H1 (cell line): ENCODE data around the gene SLC25A3. TPM values are rescaled to one million over a fixed set of nuclear protein-coding genes. Genes with fewer than 3 reads are reported as not detected.

Experiments used
- CTCF ChIA-PET: fragments of 300-600 bp; sonication (Branson Sonifier 250); formaldehyde crosslinking; loops from one replicate; lab custom pipeline; 2021; ENCODE audit not compliant: partially characterized antibody; lab: Charles Lee
- POLR2A ChIA-PET: fragments of 300-600 bp; sonication (Branson Sonifier 250); formaldehyde crosslinking; loops from one replicate; lab custom pipeline; 2021; ENCODE audit warnings: inconsistent platforms; ENCODE audit not compliant: partially characterized antibody; lab: Charles Lee
- DNase-seq, 2 experiments: peaks; one replicate each; pipeline versions ENCODE4 v3.0.0 to v3.0.0-alpha.2; 2010 to 2022; ENCODE audit warnings: low spot score in 2 of 2, low read depth in 1 of 2, mixed read lengths in 1 of 2
- FAIRE-seq: peaks from 2 replicates; lab custom pipeline; 2011; peaks lifted over from hg19 to GRCh38; lab: Jason Lieb, UNC
- H2AFZ ChIP-seq: 2 replicates; pipeline ENCODE4 v1.8.1; 2012; ENCODE audit warnings: low read length, inconsistent platforms
- H2AK5ac ChIP-seq: 2 replicates; pipeline ENCODE4 v1.6.1; 2013; ENCODE audit warnings: low read depth, low read length
- H2BK120ac ChIP-seq: replicated peaks from 2 replicates; pipeline ENCODE3; 2013; ENCODE audit warnings: low read depth, low read length, inconsistent platforms
- H2BK12ac ChIP-seq: 2 replicates; pipeline ENCODE4 v1.6.1; 2013; ENCODE audit warnings: low read depth, low read length
- H2BK15ac ChIP-seq: 2 replicates; pipeline ENCODE4 v1.6.1; 2013; ENCODE audit warnings: low read length
- H2BK20ac ChIP-seq: 2 replicates; pipeline ENCODE4 v1.6.1; 2013; ENCODE audit warnings: low read length
- H2BK5ac ChIP-seq: 2 replicates; pipeline ENCODE4 v1.6.1; 2013; ENCODE audit warnings: low read depth, low read length
- H3K14ac ChIP-seq: 2 replicates; pipeline ENCODE4 v1.6.1; 2013; ENCODE audit warnings: inconsistent platforms; ENCODE audit not compliant: insufficient read length
- H3K18ac ChIP-seq: 2 replicates; pipeline ENCODE4 v1.6.1; 2013; ENCODE audit warnings: low read length; ENCODE audit errors: extremely low read depth
- H3K23ac ChIP-seq: 2 replicates; pipeline ENCODE4 v1.6.1; 2013; ENCODE audit warnings: inconsistent platforms; ENCODE audit not compliant: insufficient read length
- H3K23me2 ChIP-seq: 2 replicates; pipeline ENCODE4 v1.6.1; 2013; ENCODE audit warnings: low read depth, low read length
- H3K27ac ChIP-seq: 2 replicates; pipeline ENCODE4 v1.6.1; 2011; ENCODE audit warnings: low read depth, low read length, inconsistent platforms
- H3K27me3 ChIP-seq, 4 experiments: replicated peaks in 1 of 4; 1 replicate in 1 of 4; 2 replicates in 3 of 4; pipeline versions ENCODE4 v1.6.1 to v1.8.1; 2011 to 2013; ENCODE audit warnings: low read length in 3 of 4, mild to moderate bottlenecking in 3 of 4, inconsistent platforms in 2 of 4, mixed read lengths in 2 of 4, moderate library complexity in 1 of 4; ENCODE audit not compliant: control insufficient read depth in 3 of 4, insufficient read depth in 3 of 4; ENCODE audit errors: extremely low read depth in 1 of 4
- H3K36me3 ChIP-seq, 4 experiments: 2 replicates each; pipeline versions ENCODE4 v1.6.1 to v1.8.1; 2011 to 2013; ENCODE audit warnings: mild to moderate bottlenecking in 4 of 4, low read length in 3 of 4, moderate library complexity in 2 of 4, control low read depth in 1 of 4, inconsistent platforms in 1 of 4; ENCODE audit not compliant: insufficient read depth in 4 of 4, control insufficient read depth in 2 of 4
- H3K4ac ChIP-seq: replicated peaks from 2 replicates; pipeline ENCODE3; 2013; ENCODE audit warnings: low read length, low read depth, mixed read lengths, inconsistent platforms; ENCODE audit not compliant: insufficient read length
- H3K4me1 ChIP-seq, 4 experiments: replicated peaks in 1 of 4; 1 replicate in 1 of 4; 2 replicates in 3 of 4; pipeline versions ENCODE4 v1.6.1 to v1.8.1; 2011 to 2013; ENCODE audit warnings: low read length in 3 of 4, inconsistent platforms in 2 of 4, mixed read lengths in 1 of 4; ENCODE audit not compliant: insufficient read depth in 4 of 4, control insufficient read depth in 3 of 4
- H3K4me2 ChIP-seq, 2 experiments: 2 replicates each; pipeline versions ENCODE4 v1.6.1 to v1.8.1; 2011 to 2013; ENCODE audit warnings: low read depth in 2 of 2, low read length in 2 of 2, control low read depth in 1 of 2, inconsistent platforms in 1 of 2, mild to moderate bottlenecking in 1 of 2; ENCODE audit not compliant: insufficient read depth in 1 of 2
- H3K4me3 ChIP-seq, 4 experiments: fragments of 200-600, 300-600 bp in 1 of 4; sonication (generic), shearing (Covaris generic), sonication (Bioruptor Twin) in 1 of 4; 2 replicates each; pipeline versions ENCODE4 v1.5.1 to v1.8.1; 2011 to 2016; ENCODE audit warnings: low read length in 4 of 4, low read depth in 3 of 4, control low read depth in 2 of 4, inconsistent platforms in 2 of 4, mild to moderate bottlenecking in 2 of 4, mixed read lengths in 1 of 4, moderate library complexity in 1 of 4; ENCODE audit not compliant: insufficient read depth in 2 of 4; ENCODE audit errors: extremely low read depth in 1 of 4
- H3K56ac ChIP-seq: replicated peaks from 2 replicates; pipeline ENCODE3; 2013; ENCODE audit warnings: low read depth, mild to moderate bottlenecking, mixed read lengths, low read length, inconsistent platforms; ENCODE audit not compliant: insufficient read length
- H3K79me1 ChIP-seq: 2 replicates; pipeline ENCODE4 v1.6.1; 2013; ENCODE audit warnings: low read depth, low read length, control low read depth
- H3K79me2 ChIP-seq, 2 experiments: 2 replicates each; pipeline versions ENCODE4 v1.6.1 to v1.8.1; 2012 to 2013; ENCODE audit warnings: low read length in 2 of 2, mild to moderate bottlenecking in 2 of 2, inconsistent platforms in 1 of 2; ENCODE audit not compliant: insufficient read depth in 2 of 2, control insufficient read depth in 1 of 2
- H3K9ac ChIP-seq, 4 experiments: replicated peaks in 1 of 4; 1 replicate in 1 of 4; 2 replicates in 3 of 4; pipeline versions ENCODE4 v1.6.1 to v1.8.1; 2011 to 2013; ENCODE audit warnings: low read depth in 3 of 4, low read length in 3 of 4, control low read depth in 2 of 4, mild to moderate bottlenecking in 2 of 4, moderate library complexity in 2 of 4, inconsistent platforms in 1 of 4; ENCODE audit errors: extremely low read depth in 1 of 4
- H3K9me3 ChIP-seq, 2 experiments: 2 replicates each; pipeline versions ENCODE4 v1.6.1 to v1.8.1; 2012 to 2013; ENCODE audit warnings: mild to moderate bottlenecking in 2 of 2, moderate library complexity in 2 of 2, control low read depth in 1 of 2, inconsistent platforms in 1 of 2, low read depth in 1 of 2, low read length in 1 of 2, mixed read lengths in 1 of 2; ENCODE audit not compliant: insufficient read depth in 2 of 2
- H4K20me1 ChIP-seq, 2 experiments: replicated peaks in 1 of 2; 2 replicates each; pipeline versions ENCODE3 to v1.8.1; 2011 to 2013; ENCODE audit warnings: inconsistent platforms in 2 of 2, low read length in 2 of 2, mild to moderate bottlenecking in 1 of 2; ENCODE audit not compliant: insufficient read depth in 2 of 2, control insufficient read depth in 1 of 2
- H4K5ac ChIP-seq: 2 replicates; pipeline ENCODE4 v1.6.1; 2013; ENCODE audit warnings: low read length, low read depth, mixed read lengths, inconsistent platforms; ENCODE audit not compliant: insufficient read length
- H4K8ac ChIP-seq: 2 replicates; pipeline ENCODE4 v1.8.0; 2013; ENCODE audit warnings: mild to moderate bottlenecking, moderate library complexity, low read length, inconsistent platforms; ENCODE audit not compliant: insufficient read depth; ENCODE audit errors: extremely low read depth
- H4K91ac ChIP-seq: replicated peaks from 2 replicates; pipeline ENCODE3; 2013; ENCODE audit warnings: low read length, mixed read lengths, inconsistent platforms; ENCODE audit not compliant: insufficient read length
- BRCA1 ChIP-seq: IDR thresholded peaks from 2 replicates; pipeline ENCODE4 v1.6.1; 2012; ENCODE audit warnings: low read depth, low read length, improper control_type of control experiment
- CBX5 ChIP-seq: fragments of 300-800, 300-1000 bp; sonication (generic); IDR thresholded peaks from 2 replicates; pipeline ENCODE4 v1.7.1; 2016; ENCODE audit warnings: antibody characterized with exemption, low read length, low read depth
- CREB1 ChIP-seq: IDR thresholded peaks from 2 replicates; pipeline ENCODE4 v1.6.1; 2012; ENCODE audit warnings: inconsistent platforms
- EGR1 ChIP-seq: IDR thresholded peaks from 2 replicates; pipeline ENCODE4 v1.6.1; 2011; ENCODE audit warnings: low read depth, low read length, borderline replicate concordance
- GABPA ChIP-seq: IDR thresholded peaks from 2 replicates; pipeline ENCODE4 v1.6.1; 2011; ENCODE audit warnings: mild to moderate bottlenecking, low read length, moderate library complexity, borderline replicate concordance; ENCODE audit not compliant: insufficient read depth
- JUN ChIP-seq: IDR thresholded peaks from 2 replicates; pipeline ENCODE4 v1.6.1; 2011; ENCODE audit warnings: low read depth, mild to moderate bottlenecking, improper control_type of control experiment, low read length
- MAFK ChIP-seq: IDR thresholded peaks from 2 replicates; pipeline ENCODE4 v1.6.1; 2012; ENCODE audit warnings: low read depth, mild to moderate bottlenecking, improper control_type of control experiment, low read length
- NANOG ChIP-seq: IDR thresholded peaks from 2 replicates; pipeline ENCODE4 v1.6.1; 2011; ENCODE audit warnings: low read length, low read depth, mild to moderate bottlenecking, inconsistent platforms; ENCODE audit not compliant: insufficient read depth, poor library complexity, severe bottlenecking
- RAD21 ChIP-seq, 2 experiments: IDR thresholded peaks in 1 of 2; conservative IDR thresholded peaks in 1 of 2; 2 replicates each; pipeline ENCODE4 v1.6.1; 2011; ENCODE audit warnings: low read depth in 2 of 2, low read length in 2 of 2, improper control_type of control experiment in 1 of 2, inconsistent platforms in 1 of 2, mild to moderate bottlenecking in 1 of 2, moderate library complexity in 1 of 2
- RNF2 ChIP-seq: fragments of 200-900, 300-1000 bp; sonication (generic); IDR thresholded peaks from 2 replicates; pipeline ENCODE4 v1.7.1; 2016; ENCODE audit warnings: borderline replicate concordance, low read depth, mild to moderate bottlenecking, antibody characterized with exemption, low read length; ENCODE audit not compliant: poor library complexity, severe bottlenecking; ENCODE audit errors: missing control alignments
- TCF12 ChIP-seq: IDR thresholded peaks from 2 replicates; pipeline ENCODE4 v1.6.1; 2011; ENCODE audit warnings: low read depth, mild to moderate bottlenecking, low read length
- WGBS, 2 experiments: shearing (Covaris generic) in 1 of 2; methylation state at CpG; one replicate each; pipeline versions ENCODE4 v1.1.6 to v1.1.7; 2013 to 2015; ENCODE audit warnings: low lambda C conversion rate in 2 of 2, mixed read lengths in 2 of 2, inconsistent platforms in 1 of 2, low coverage in 1 of 2, missing lambda C conversion rate in 1 of 2; ENCODE audit not compliant: insufficient replicate concordance in 2 of 2, insufficient coverage in 1 of 2, insufficient read length in 1 of 2; ENCODE audit errors: extremely low coverage in 1 of 2, missing lambda C conversion rate in 1 of 2; 5-methylcytosine and 5-hydroxymethylcytosine counted together
- polyA plus RNA-seq, 7 experiments: library from polyadenylated mRNA; depleted of rRNA in 3 of 7; stranded (reverse) in 5 of 7; unstranded in 2 of 7; fragments of >200 nt in 5 of 7; fragments of 200-250 nt in 2 of 7; gene quantifications; 1 replicate in 5 of 7; 2 replicates in 1 of 7; 4 replicates in 1 of 7; pipeline versions ENCODE4 v1.2.1 to v1.2.3, GENCODE V29; 2011 to 2013; ENCODE audit warnings: missing spikeins in 2 of 7, mixed read lengths in 2 of 7
- total RNA-seq: library from RNA; stranded (reverse); fragmentation: NEBNext Ultra II Directional; extraction: Animal tissue kit (Norgen Biotek cat#: 25700); gene quantifications from 2 replicates; pipeline ENCODE4 v1.2.1, GENCODE V29; 2021
- TF ChIP-seq, protein P1 (sequence below): IDR thresholded peaks from 2 replicates; pipeline ENCODE4 v1.6.1; 2011; ENCODE audit warnings: low read length, improper control_type of control experiment

SLC25A3 gene
- total and polyA plus RNA-seq, 2 of the 8 experiments (the other 6 are each of a cell fraction or from before 2014, with no cell fraction given): 702 to 709 TPM

- no peak overlapping the region for H2BK15ac ChIP-seq
- no peak overlapping the region for H2BK12ac ChIP-seq
- H3K9ac ChIP-seq: no peak overlapping the region
- H3K18ac ChIP-seq: no peak overlapping the region
- H3K4ac ChIP-seq: no peak overlapping the region
- peaks cover 7 to 85% (median 26%) of the 10 kb centered on the region in 4 experiments; a peak in 6 of 8 replicates for H3K36me3 ChIP-seq
- H2BK20ac ChIP-seq: no peak overlapping the region
- no peak overlapping the region for H4K91ac ChIP-seq
- H4K8ac ChIP-seq: no peak overlapping the region
- ChIA-PET CTCF (interaction anchor here (0.7 to 1.3 kb wide), 7 partner anchors 12 to 1518 kb away, joined by 3 to 5 read pairs (median 4); no protein-coding TSS in a partner anchor), POLR2A (interaction anchor here (1.2 to 2.2 kb wide), 2 partner anchors 8 to 50 kb away, joined by 3 to 8 read pairs; no protein-coding TSS in a partner anchor)
- H3K4me3 ChIP-seq: no peak overlapping the region
- no peak overlapping the region for H3K27ac ChIP-seq
- FAIRE-seq (no peak), DNase-seq (no peak)
- H3K27me3 ChIP-seq: no peaks in the 10 kb centered on the region
- H3K79me2 ChIP-seq: peaks cover 0 to 29% of the 10 kb centered on the region in 2 experiments; a peak in 2 of 4 replicates
- 96% methylated on average over 1 of the region's 1 CpG; no CpG with 5 or more reads in 1 of the 2 experiments for WGBS, 2 experiments
- no peaks in the 10 kb centered on the region for H3K9me3 ChIP-seq
- H3K23ac ChIP-seq: no peak overlapping the region
- H3K79me1 ChIP-seq: no peaks in the 10 kb centered on the region
- no peaks in the 10 kb centered on the region for H3K4me1 ChIP-seq
- no peak overlapping the region for H2BK120ac ChIP-seq
- no peaks in the 10 kb centered on the region for H3K23me2 ChIP-seq
- H2BK5ac ChIP-seq: no peak overlapping the region
- no peak overlapping the region for H2AK5ac ChIP-seq
- H3K56ac ChIP-seq: no peak overlapping the region
- peaks cover 2 to 3% of the 10 kb centered on the region in 2 experiments for H4K20me1 ChIP-seq
- no peak overlapping the region for H3K14ac ChIP-seq
- no peak overlapping the region for H3K4me2 ChIP-seq
- H2AFZ ChIP-seq: no peak overlapping the region
- no peak overlapping the region for H4K5ac ChIP-seq
- TF ChIP-seq TCF12 (no peak), RNF2 (no peak), BRCA1 (no peak), NANOG (no peak), GABPA (no peak), MAFK (no peak), EGR1 (no peak), CBX5 (no peak), CREB1 (no peak), JUN (no peak), RAD21 (IDR thresholded peaks at IDR 0.05 in 1 of 2, conservative IDR thresholded peaks at IDR 0.05 in 1 of 2; ENCODE audit: low read depth in 2 of 2, low read length in 2 of 2) (no peak)
- TF ChIP-seq, protein P1, sequence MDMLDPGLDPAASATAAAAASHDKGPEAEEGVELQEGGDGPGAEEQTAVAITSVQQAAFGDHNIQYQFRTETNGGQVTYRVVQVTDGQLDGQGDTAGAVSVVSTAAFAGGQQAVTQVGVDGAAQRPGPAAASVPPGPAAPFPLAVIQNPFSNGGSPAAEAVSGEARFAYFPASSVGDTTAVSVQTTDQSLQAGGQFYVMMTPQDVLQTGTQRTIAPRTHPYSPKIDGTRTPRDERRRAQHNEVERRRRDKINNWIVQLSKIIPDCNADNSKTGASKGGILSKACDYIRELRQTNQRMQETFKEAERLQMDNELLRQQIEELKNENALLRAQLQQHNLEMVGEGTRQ: no peak
Measured at GRCh38 chr12:98544751-98545150, 48.7 kb upstream of the SLC25A3 start.
